ENCODE measurements around the gene ZMAT3.

DNA sequence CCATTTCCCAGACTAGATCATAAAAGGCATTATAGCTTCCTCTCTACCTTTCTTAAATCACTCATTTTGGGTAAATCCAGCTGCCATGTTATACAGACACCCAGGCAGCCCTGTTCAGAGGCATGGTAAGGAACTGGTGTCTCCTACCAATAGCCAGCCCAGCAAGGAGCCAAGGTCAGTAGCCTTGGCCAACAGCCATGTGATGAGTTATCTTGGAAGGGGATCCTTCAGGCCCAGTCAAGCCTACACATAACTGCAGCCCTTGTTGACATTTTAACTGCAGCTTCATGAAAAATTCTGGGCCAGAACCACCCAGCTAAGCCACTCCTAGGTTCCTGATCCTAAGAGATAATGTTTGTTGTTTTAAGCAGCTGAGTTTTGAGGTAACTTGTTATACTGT is 29.0 kb upstream of the ZMAT3 start:
- TF ChIP-seq CEBPB (IDR thresholded peaks at IDR 0.05; ENCODE audit: low read depth, low read length) (no peak), EGR1 (IDR thresholded peaks at IDR 0.05; ENCODE audit: borderline replicate concordance, low read depth, low read length) (no peak), SRF (IDR thresholded peaks at IDR 0.05; ENCODE audit: low read depth, low read length) (no peak), EP300 (IDR thresholded peaks at IDR 0.05; ENCODE audit: borderline replicate concordance in 1 of 2, low read depth in 2 of 2, low read length in 2 of 2) (no peak), JUN (IDR thresholded peaks at IDR 0.05; ENCODE audit: low read depth, low read length) (no peak), EZH2 (IDR thresholded peaks at IDR 0.05; ENCODE audit: low read depth, low read length, severe bottlenecking) (no peak), POLR2A (IDR thresholded peaks at IDR 0.05; ENCODE audit: control extremely low read depth in 1 of 2, low read depth in 2 of 2, low read length in 2 of 2) (no peak), RAD21 (IDR thresholded peaks at IDR 0.05 in 1 of 2, conservative IDR thresholded peaks at IDR 0.05 in 1 of 2; ENCODE audit: low read depth in 2 of 2, low read length in 2 of 2) (no peak), NRF1 (IDR thresholded peaks at IDR 0.05; ENCODE audit: low read depth, low read length) (no peak)
- TF ChIP-seq, protein P1, sequence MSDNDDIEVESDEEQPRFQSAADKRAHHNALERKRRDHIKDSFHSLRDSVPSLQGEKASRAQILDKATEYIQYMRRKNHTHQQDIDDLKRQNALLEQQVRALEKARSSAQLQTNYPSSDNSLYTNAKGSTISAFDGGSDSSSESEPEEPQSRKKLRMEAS (IDR thresholded peaks at IDR 0.05) = no peak
- TF ChIP-seq, protein P2, sequence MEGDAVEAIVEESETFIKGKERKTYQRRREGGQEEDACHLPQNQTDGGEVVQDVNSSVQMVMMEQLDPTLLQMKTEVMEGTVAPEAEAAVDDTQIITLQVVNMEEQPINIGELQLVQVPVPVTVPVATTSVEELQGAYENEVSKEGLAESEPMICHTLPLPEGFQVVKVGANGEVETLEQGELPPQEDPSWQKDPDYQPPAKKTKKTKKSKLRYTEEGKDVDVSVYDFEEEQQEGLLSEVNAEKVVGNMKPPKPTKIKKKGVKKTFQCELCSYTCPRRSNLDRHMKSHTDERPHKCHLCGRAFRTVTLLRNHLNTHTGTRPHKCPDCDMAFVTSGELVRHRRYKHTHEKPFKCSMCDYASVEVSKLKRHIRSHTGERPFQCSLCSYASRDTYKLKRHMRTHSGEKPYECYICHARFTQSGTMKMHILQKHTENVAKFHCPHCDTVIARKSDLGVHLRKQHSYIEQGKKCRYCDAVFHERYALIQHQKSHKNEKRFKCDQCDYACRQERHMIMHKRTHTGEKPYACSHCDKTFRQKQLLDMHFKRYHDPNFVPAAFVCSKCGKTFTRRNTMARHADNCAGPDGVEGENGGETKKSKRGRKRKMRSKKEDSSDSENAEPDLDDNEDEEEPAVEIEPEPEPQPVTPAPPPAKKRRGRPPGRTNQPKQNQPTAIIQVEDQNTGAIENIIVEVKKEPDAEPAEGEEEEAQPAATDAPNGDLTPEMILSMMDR (IDR thresholded peaks at IDR 0.05; ENCODE audit: control extremely low read depth in 1 of 3, insufficient read depth in 1 of 3, low read depth in 1 of 3, low read length in 3 of 3) = no peak
- TF ChIP-seq, protein P3, sequence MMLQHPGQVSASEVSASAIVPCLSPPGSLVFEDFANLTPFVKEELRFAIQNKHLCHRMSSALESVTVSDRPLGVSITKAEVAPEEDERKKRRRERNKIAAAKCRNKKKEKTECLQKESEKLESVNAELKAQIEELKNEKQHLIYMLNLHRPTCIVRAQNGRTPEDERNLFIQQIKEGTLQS (IDR thresholded peaks at IDR 0.05; ENCODE audit: insufficient read depth, low read depth, low read length) = no peak
- TF ChIP-seq, protein P4, sequence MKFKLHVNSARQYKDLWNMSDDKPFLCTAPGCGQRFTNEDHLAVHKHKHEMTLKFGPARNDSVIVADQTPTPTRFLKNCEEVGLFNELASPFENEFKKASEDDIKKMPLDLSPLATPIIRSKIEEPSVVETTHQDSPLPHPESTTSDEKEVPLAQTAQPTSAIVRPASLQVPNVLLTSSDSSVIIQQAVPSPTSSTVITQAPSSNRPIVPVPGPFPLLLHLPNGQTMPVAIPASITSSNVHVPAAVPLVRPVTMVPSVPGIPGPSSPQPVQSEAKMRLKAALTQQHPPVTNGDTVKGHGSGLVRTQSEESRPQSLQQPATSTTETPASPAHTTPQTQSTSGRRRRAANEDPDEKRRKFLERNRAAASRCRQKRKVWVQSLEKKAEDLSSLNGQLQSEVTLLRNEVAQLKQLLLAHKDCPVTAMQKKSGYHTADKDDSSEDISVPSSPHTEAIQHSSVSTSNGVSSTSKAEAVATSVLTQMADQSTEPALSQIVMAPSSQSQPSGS (IDR thresholded peaks at IDR 0.05; ENCODE audit: low read length) = no peak
- TF ChIP-seq, protein P5, sequence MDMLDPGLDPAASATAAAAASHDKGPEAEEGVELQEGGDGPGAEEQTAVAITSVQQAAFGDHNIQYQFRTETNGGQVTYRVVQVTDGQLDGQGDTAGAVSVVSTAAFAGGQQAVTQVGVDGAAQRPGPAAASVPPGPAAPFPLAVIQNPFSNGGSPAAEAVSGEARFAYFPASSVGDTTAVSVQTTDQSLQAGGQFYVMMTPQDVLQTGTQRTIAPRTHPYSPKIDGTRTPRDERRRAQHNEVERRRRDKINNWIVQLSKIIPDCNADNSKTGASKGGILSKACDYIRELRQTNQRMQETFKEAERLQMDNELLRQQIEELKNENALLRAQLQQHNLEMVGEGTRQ (IDR thresholded peaks at IDR 0.05; ENCODE audit: low read length) = no peak
